A204.1 (cell line): ENCODE measurements around the gene SMG7.

Experiments
- FAIRE-seq: peaks from 2 replicates; lab custom pipeline; 2012; peaks lifted over from hg19 to GRCh38; lab: Jason Lieb, UNC

Gene SMG7

GRCh38 chr1:183566026-183566425, 93.7 kb downstream of the SMG7 start:
- FAIRE-seq = no peak

- no peak for FAIRE-seq
Observed at GRCh38 chr1:183567584-183567983, 95.3 kb downstream of the SMG7 start.

- FAIRE-seq = no peak
Observed at GRCh38 chr1:183568176-183569021, 96.1 kb downstream of the SMG7 start.

GRCh38 chr1:183569141-183569540, 96.8 kb downstream of the SMG7 start:
- no peak for FAIRE-seq

- FAIRE-seq = no peak
Observed at GRCh38 chr1:183569801-183570200, 97.5 kb downstream of the SMG7 start.

GRCh38 chr1:183570451-183570850, 98.2 kb downstream of the SMG7 start:
- FAIRE-seq = no peak

- FAIRE-seq = no peak
Observed at GRCh38 chr1:183571678-183572268, 99.5 kb downstream of the SMG7 start.

- FAIRE-seq = no peak
Observed at GRCh38 chr1:183572721-183573120, 100.4 kb downstream of the SMG7 start.

GRCh38 chr1:183575606-183576005, 103.3 kb downstream of the SMG7 start:
- FAIRE-seq = no peak

GRCh38 chr1:183576537-183576936, 104.2 kb downstream of the SMG7 start:
- FAIRE-seq = no peak

- FAIRE-seq = no peak
Observed at GRCh38 chr1:183577897-183578465, 105.7 kb downstream of the SMG7 start.

- FAIRE-seq = no peak
Observed at GRCh38 chr1:183578856-183579255, 106.6 kb downstream of the SMG7 start.

GRCh38 chr1:183580281-183580682, 108.0 kb downstream of the SMG7 start:
- no peak for FAIRE-seq

GRCh38 chr1:183582021-183582713, 109.9 kb downstream of the SMG7 start:
- no peak for FAIRE-seq

- FAIRE-seq = no peak
Observed at GRCh38 chr1:183583466-183583865, 111.2 kb downstream of the SMG7 start.

GRCh38 chr1:183584147-183584546, 111.8 kb downstream of the SMG7 start:
- FAIRE-seq = no peak

GRCh38 chr1:183585038-183585437, 112.7 kb downstream of the SMG7 start:
- FAIRE-seq = no peak

- no peak for FAIRE-seq
Observed at GRCh38 chr1:183586455-183586854, 114.2 kb downstream of the SMG7 start.

GRCh38 chr1:183586926-183587325, 114.6 kb downstream of the SMG7 start:
- FAIRE-seq = no peak

- FAIRE-seq = no peak
Observed at GRCh38 chr1:183588827-183589226, 116.5 kb downstream of the SMG7 start.

- no peak for FAIRE-seq
Observed at GRCh38 chr1:183589384-183589783, 117.1 kb downstream of the SMG7 start.

GRCh38 chr1:183589874-183590243, 117.6 kb downstream of the SMG7 start:
- FAIRE-seq = no peak
